Measurements from ENCODE around the gene MASP1.

DNA sequence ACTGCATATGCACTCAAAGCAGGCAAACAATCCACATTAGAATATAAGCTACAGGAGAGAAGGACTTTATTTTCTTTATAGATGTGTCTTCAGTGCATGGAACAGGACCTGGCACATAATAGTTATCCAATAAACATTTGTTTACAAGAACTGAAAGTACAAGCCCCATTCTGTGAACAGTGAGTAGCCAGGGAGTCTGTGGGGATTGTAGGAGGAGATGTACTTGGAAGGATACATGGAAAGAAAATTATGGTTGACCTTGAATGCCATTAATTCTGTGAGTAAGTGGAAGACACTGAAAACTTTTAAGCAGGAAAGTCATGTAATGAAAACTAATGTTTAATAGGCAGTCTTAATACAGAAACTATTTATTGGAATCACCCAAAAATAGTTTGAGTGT is 28.3 kb downstream of the MASP1 start:
- no peak for TF ChIP-seq CTCF (IDR thresholded peaks at IDR 0.05)
- no peak for TF ChIP-seq POLR2A (IDR thresholded peaks at IDR 0.05)
